ENCODE measurements around the gene THAP12.
A peak's percentile ranks its signal among the peaks of the same experiment; 100 is the strongest.

THAP12 gene

DNA sequence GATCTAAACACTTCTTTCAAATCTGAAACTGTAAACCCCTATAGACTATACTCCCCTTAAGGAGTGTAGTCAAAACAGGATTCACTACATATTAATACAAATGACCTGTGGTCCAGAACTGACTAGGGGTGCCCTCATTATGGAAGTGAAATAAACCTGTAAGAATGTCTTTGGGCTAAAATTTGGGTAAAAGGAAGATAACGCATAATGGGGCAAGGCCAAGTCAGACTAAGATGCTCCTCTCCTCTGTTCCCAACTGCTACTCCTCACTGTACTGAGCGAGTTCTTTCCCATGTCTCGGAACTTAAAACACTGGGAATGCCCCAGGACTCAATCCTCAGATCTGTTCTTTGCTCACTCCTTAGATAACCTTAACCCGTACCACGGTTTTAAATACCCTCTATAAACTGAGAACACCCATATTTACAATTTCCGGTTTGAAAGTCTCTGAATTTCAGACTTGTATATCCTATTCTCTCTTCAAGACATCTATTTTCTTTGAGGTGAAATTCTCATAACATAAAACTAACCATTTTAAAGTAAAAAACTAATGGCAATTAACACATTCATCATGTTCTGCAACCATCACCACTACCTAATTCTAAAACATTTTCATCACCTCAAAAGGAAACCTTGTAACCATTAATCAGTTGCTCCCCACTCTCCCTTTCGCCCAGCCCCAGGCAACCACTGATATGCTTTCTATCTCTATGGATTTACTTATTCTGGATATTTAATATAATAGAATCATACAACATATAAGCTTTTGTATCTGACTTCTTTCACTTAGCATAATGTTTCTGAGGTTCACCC is 4.0 kb downstream of the THAP12 start:
- no peak for DNase-seq

GRCh38 chr11:76371170-76371569 is 9.8 kb downstream of the THAP12 start:
- peak in 1 of 2 donors; percentile 19 for DNase-seq

DNA sequence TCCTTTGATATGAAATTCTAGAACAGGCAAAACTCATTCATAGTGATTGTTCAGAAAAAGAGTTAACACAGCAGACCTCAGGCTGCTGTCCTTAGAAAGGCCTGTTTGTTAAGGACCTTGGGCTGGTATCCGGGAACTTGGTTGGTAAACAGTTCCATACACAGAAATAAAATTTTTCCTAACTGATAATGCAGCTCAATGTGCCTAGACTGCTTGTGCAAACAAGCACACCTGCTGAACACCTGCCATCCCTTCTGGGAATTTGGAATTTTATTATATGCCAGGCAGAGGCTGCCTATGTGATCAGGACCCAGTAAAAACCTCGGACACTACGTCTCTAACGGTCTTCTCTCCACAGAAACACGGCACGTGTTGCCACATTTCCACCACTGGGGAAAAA is 11.5 kb downstream of the THAP12 start:
- no peak for DNase-seq

GRCh38 chr11:76368490-76368889 is 12.4 kb downstream of the THAP12 start:
- DNase-seq: no peak

DNA sequence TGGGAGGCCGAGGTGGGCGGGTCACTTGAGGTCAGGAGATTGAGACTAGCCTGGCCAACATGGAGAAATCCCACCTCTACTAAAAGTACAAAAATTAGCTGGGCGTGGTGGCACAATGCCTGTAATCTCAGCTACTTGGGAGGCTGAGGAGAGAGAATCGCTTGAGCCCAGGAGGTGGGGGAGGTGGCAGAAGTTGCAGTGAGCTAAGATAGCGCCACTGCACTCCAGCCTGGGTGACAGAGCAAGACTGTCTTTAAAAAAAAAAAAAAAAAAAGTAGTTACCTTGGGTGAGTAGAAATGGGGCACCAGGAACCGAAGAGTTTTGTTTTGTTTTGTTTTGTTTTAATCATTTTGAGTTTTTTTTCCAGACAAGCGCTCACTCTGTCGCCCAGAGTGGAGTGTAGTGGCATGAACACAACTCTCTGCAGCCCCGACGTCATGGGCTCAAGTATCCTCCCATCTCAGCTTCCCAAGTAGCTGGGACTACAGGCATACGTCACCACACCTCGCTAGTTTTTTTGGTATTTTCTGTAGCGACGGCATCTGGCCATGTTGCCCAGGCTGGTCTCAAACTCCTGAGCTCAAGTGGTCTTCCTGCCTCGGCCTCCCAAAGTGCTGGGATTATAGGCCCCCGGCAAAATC is 15.8 kb downstream of the THAP12 start:
- DNase-seq: no peak

- DNase-seq: no peak
Measured at GRCh38 chr11:76362716-76363115, 18.2 kb downstream of the THAP12 start.

DNA sequence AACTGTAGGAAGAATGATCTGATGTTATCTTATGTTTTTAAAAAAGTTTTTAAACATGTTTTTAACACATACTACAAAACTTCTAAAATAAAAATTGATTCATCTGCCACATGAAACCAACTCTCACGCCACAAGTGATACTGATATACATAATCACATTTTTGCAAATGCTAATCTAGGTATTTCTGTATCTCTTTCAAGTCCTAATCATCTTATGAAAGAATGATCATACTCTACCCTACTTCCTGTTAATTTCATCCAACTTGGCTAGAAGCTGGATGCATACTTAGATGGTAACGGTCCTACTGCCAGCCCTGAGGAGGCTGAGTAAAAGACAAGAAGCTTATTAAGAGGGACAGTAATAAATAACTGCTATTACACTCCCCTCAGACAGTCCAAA is 19.2 kb downstream of the THAP12 start:
- DNase-seq: no peak

DNA sequence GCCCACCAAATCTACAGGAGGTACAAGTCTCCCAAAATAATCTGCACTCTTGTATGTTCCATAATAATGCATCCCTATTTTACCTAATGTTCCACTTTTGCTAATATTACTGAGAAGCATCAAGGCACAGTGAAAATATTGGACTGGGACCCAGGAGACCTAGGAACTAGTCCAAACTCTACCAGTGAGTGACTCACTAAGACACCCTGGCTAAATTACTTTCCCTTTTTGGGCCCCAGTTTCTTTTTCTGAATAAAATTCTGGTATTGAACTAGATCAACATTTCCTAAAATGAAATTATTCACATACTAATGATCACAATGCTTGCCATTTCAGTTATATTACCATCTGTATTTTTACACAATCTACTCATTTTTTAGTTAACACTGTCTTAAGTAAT is 19.6 kb downstream of the THAP12 start:
- no peak for DNase-seq

GRCh38 chr11:76355172-76355571 is 25.8 kb downstream of the THAP12 start:
- DNase-seq: no peak

DNA sequence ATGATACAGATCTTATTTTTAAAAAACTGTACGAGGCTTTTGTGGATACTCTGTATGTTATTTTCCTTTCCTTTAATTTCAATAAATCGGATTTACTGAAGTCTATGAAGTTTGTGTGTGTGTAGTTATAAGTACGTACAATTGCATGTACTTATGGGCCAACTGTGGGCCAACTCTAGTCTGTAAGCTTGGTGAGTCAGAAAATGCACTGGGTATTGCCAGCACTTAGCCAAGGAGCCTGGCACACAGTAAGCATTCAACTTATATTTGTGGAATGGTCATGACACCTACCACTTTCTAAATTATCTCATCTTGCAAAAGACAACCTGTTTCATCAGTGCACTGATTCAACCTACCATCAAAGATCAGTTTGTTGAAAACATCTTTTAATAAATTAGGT is 32.6 kb downstream of the THAP12 start:
- no peak for DNase-seq

GRCh38 chr11:76347466-76347865 is 33.5 kb downstream of the THAP12 start:
- DNase-seq: no peak

DNA sequence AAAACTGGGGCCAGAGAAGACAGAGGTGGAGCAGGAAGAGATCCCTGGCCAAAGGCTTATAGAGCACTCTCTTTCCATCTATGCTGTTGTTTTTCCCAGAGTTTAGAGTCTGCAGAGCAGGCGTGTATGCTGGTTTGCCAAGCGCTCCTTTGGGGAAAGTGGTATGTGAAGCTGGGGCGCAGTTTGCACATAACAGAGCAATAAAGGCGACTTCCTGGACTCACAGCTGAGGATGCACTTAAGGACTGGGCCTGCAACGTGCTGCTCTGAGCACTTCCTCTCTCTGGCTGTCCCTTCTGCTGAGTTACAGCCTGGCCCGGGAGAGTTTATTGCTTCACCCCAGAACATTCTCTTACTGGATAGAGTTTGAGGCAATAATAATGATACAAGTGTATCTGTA is 41.7 kb downstream of the THAP12 start:
- no peak for DNase-seq

GRCh38 chr11:76337923-76338322 is 43.0 kb downstream of the THAP12 start:
- no peak for DNase-seq

- DNase-seq: no peak
Measured at GRCh38 chr11:76337469-76337868, 43.5 kb downstream of the THAP12 start.

- DNase-seq: no peak
Measured at GRCh38 chr11:76336597-76336996, 44.3 kb downstream of the THAP12 start.

DNA sequence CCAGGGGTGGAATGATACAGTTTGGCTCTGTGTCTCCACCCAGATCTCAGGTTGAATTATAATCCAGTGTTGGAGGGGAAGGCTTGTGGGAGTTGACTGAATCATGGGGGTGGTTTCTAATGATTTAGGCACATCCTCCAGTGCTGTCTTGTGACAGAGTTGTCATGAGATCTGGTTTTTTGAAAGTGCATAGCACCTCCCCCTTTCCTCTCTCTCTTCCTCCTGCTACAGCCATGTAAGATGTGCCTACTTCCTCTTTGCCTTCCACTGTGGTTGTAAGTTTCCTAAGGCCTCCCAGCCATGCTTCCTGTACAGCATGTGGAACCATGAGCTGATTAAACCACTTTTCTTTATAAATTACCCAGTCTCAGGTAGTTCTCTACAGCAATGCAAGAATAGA is 45.1 kb downstream of the THAP12 start:
- DNase-seq: no peak

- DNase-seq: no peak
Measured at GRCh38 chr11:76334826-76335389, 46.0 kb downstream of the THAP12 start.

DNA sequence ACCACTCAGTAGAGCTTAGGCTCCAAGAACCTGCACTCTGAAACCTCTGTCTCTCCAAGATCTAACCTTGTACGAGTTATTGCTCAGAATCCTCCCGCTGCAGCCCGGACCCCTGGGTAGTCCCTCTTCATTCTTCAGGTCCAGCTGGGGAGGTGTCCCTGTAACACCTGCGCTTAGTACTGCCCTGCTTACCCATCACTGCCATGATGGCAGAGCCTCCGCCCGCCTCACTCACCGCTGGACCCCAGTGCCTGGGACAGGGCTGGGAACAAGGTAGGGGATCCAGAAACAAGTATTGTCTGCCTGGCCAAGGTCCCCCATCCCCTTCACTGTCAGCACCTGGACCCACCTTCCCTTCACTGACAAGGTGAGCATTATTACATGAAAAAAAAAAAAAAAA is 50.3 kb downstream of the THAP12 start:
- no peak for DNase-seq

DNA sequence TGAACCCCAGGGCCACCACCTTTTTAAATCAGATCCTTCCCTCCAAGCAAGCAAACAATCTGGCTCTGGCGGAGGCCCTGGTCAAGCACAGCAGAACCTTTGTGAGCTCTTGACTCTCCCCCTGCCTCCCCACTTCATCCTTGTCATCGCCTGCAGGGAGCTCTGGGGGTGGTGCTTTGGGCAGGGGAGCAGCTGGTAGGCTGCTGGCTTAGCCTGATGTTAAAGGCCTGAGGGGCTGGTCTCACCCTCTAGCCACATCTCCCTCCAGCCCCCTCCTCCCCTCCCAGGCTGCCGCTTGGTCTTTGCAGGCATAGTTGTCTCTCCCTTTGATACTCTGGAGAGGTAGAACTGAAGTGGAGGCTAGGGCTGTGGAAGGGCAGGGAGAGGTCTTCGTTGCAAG is 50.9 kb downstream of the THAP12 start:
- DNase-seq: no peak

- DNase-seq: no peak
Measured at GRCh38 chr11:76329084-76329648, 51.8 kb downstream of the THAP12 start.

DNA sequence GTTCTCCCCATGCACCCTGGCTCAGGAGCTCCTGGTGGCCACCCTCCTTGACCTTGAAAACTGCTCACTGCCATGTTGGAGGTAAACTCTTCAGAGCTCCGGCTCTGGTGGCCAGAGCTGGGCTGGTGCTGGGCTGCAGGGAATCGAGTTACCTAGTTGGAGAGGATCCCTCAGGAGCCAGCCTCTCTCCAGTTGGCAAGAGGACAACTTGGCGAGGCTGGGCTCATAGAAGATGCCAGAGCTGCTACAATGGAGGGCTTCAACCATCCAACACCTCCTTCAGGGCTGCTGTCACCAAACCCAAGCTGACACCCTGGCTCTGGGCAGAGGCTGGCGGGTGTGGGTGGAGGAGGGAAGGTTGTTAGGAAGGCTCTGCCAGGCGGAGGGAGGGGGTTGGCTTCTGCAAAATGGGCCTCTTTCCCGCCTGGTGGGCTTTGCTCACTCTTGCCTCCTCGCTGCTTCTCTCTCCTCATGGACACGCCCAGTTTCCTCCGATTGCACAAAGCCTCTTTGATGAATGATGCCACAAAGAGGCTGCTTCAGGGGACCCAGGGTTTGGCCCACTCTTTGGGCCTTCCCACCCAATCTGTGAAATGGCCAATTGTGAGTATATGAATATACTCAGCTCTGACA is 53.1 kb downstream of the THAP12 start:
- no peak for DNase-seq

GRCh38 chr11:76327202-76327601 is 53.7 kb downstream of the THAP12 start:
- DNase-seq: no peak

DNA sequence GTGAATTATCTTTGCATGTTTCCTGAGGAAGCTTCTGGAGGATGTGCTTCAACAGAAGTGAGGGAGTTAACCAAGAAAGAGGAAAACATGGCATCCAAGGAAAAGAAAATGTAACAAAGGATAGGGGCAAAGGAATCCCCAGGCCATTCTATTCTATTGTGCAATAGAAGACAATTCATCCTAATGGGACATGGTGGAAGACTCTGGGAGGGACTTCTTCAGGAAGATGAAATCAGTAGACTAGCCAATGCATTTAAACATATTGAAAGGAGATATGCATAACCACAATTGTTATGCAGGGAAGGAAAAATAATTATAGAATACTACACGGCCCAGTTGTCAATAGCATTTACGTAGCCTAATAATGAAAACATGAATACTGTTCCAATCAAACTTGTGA is 55.7 kb downstream of the THAP12 start:
- DNase-seq: no peak

GRCh38 chr11:76323804-76324203 is 57.1 kb downstream of the THAP12 start:
- no peak for DNase-seq

All from stimulated activated CD4-positive, alpha-beta T cell treated with anti-CD3 and anti-CD28 coated beads, Interleukin-2, amount 100 ng/mL, for 48 hours (primary cell).